HCEC 1CT (cell line): ENCODE data around the gene PRSS58.

Experiments
- DNase-seq: peaks from one replicate; pipeline ENCODE4 v3.0.0-alpha.2; 2017

Gene PRSS58

GRCh38 chr7:142257958-142258357, at the start of gene PRSS58:
TSS of gene PRSS58 (minus strand) at chr7:142258058. CDS start at chr7:142257707, 351 bp downstream.
- no peak for DNase-seq

DNA sequence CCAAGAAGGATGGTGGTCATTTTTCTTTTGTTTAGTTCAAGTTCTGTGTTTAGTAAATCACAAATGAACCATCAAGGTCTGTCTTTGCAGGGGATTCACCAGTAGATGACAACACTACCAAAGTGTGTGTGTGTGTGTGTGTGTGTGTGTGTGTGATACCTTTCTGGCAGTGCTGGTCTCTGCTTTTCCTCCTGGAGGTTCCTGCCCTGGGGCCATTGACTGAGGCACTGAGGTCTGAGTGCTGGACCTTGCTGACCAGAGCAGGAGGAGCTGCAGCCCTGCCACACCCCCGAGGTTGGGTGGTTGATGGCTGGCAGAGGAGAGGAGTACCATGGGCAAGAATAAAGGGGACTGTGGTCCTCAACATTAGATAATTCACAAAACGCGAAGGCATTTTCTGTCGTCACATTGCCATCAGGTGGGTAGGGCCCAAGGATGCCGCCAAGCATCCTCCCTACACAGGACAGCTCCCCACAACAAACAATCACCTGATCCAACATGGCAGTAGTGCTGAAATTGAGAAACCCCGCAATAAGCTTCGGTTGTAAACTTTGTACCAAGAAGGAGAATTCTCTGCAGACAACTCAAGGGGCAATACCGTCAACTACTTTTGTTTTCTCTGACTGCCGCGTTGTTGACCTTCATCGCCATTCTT, 49.5 kb upstream of the PRSS58 start:
- DNase-seq = no peak

DNA sequence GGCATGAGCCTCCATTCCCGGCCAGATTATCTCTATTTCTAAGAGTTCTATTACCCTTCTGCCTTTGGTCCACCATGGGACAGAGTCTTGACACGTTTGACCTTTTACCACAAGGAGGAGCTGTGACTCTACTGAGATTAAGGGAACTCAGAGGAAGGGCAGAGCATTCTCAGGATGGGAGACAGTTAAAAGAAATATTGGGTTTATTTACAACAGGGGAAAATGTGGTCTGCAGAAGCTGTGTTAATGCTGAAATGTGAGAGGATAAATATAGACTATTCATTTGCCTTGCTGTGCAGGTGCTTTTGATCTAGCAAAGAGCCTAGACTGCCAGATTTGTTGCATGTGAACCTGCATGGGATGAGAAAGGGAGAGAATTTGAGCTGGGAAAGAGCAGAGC, 45.8 kb upstream of the PRSS58 start:
- no peak for DNase-seq

DNA sequence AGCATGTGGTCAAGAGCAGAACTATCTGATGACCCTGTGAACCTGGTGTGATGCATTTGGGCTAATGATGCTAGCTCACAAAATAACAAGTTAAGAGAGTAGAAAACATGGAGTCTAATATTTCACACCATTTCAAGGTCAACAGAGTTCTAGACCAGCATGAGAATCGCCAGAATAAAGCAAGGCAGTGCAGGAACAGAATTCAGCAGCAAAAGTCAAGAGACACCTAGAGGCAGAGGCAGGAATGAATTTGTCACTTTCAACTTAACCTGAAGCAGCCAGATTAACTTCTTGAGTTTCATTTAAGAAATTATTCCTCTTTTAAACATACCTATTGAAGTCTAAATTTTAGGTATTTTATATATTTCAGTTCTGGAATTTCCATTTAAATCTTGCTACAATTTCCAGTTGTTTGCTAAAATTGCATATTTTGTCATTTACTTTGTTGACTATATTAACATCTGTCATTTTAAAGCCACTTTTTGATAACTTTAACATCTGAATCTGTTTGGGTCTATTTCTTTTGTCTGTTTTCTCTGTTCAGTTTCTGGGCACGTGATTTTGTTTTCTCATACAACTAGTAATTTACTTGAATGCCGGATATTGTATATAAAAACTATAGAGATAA, 44.2 kb upstream of the PRSS58 start:
- DNase-seq = peak; percentile 24

DNA sequence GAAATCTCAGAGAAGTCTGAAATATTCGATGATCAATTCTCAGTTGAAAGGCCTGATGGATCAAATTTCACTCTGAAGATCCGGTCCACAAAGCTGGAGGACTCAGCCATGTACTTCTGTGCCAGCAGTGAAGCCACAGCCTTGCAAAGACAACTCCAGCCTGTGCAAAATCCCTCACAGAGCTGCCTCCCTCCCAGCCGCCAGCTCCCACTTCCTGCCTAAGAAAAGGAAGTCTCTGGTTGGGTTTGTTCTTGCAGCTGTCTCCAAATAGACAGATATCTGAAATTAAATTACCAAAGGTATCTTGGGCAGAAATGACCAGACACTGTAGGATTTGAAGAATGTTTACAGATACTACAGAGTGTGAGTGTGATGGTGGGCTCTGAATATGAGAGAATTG, 43.4 kb upstream of the PRSS58 start:
- DNase-seq = no peak

GRCh38 chr7:142300689-142301088, 42.8 kb upstream of the PRSS58 start:
- DNase-seq = no peak

DNA sequence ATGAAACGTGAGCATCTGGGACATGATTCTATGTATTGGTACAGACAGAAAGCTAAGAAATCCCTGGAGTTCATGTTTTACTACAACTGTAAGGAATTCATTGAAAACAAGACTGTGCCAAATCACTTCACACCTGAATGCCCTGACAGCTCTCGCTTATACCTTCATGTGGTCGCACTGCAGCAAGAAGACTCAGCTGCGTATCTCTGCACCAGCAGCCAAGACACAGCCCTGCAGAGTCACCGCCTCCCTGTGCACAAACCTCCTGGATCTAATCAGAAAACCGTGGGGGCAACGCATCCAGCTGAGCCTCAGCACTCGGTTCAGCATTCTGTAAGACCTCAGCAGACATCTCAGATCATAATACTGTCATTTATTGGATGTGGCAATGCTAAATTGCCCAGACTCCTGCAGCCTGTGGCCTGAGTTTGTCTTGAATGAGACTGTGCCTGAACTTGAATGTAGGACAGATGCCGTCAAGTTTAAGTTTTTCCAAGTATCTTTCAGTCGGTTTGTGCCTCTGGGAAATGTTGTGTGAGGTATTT, 41.5 kb upstream of the PRSS58 start:
- no peak for DNase-seq

DNA sequence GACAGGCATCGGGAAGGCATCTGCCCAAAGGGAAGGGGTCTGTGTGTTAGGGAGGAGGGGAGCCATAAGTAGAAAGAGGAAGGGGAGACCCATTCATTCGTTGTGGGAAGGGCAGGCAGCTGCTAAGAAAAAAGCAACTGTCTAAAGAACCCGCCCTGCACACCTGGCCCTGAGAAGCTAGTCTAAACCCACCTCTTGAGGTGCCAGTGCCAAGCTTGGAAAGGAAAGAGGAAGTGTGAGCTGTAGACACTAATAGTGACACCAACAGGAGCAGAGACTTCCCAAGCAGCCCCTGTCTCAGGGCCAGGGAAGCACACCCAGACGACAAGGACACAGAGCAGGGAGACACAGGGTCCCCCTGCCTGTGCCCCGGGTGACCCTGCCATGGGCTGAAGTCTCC, 40.8 kb upstream of the PRSS58 start:
- DNase-seq = no peak

- no peak for DNase-seq
Observed at GRCh38 chr7:142298009-142298408, 40.2 kb upstream of the PRSS58 start.

DNA sequence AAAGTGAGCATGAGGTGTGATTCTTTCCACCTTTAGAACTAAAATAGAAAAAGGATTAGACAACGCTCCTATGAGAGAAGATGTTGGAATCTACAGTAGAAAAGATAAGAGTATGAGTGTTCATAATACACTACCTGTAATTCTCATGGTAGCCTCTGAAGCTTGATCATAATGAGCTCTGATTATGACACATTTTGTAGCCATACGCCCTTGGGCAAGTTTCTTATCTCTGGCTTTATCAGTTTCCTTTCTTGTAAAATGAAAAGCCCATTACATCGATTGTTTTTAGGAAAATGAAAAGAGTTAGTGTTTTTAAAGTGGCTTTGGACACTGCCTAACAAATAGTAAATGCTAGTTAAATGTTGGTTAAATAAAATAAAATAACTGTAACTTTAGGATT, 22.4 kb upstream of the PRSS58 start:
- DNase-seq = no peak

- DNase-seq = no peak
Observed at GRCh38 chr7:142279601-142280000, 21.7 kb upstream of the PRSS58 start.

- DNase-seq = no peak
Observed at GRCh38 chr7:142275028-142275427, 17.2 kb upstream of the PRSS58 start.

DNA sequence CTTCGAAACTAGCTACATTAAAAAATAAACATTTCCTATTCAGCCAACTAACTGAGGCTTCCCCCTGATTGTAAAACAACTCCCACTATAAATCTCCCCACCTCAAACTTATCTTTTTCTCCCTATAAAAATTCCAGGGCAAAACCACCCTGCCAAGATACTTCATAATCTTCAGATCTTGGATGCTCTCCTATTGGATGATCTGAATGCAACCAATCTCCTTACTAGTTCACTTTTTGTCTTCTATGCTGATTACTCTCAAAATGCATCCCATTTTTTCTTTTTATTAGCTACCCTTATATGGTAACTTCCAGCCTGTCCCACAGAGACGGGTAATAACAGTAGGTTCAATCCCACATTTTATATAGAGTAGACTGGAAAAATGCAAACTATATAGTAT, 15.0 kb upstream of the PRSS58 start:
- DNase-seq = no peak

GRCh38 chr7:142263598-142264380, 5.9 kb upstream of the PRSS58 start:
- DNase-seq = peak; percentile 60

- DNase-seq = no peak
Observed at GRCh38 chr7:142250705-142251104, 7.2 kb downstream of the PRSS58 start.

DNA sequence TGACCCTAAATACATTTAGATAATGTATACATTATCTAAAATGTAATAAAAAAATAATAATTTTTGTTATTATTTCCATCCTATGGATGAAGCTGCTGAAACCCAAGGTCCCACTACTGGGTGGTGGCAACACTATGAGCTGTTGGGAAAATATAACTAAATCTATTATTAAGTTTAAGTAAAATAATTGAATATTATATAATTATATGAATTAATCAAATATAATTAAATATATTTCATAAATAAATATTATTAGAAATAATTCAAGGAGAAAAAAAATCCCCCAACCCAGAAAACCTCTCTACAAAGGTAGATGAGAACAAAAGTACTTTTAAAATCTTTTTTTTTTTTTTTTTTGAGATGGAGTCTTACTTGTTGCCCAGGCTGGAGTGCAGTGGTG, 7.9 kb downstream of the PRSS58 start:
- no peak for DNase-seq

DNA sequence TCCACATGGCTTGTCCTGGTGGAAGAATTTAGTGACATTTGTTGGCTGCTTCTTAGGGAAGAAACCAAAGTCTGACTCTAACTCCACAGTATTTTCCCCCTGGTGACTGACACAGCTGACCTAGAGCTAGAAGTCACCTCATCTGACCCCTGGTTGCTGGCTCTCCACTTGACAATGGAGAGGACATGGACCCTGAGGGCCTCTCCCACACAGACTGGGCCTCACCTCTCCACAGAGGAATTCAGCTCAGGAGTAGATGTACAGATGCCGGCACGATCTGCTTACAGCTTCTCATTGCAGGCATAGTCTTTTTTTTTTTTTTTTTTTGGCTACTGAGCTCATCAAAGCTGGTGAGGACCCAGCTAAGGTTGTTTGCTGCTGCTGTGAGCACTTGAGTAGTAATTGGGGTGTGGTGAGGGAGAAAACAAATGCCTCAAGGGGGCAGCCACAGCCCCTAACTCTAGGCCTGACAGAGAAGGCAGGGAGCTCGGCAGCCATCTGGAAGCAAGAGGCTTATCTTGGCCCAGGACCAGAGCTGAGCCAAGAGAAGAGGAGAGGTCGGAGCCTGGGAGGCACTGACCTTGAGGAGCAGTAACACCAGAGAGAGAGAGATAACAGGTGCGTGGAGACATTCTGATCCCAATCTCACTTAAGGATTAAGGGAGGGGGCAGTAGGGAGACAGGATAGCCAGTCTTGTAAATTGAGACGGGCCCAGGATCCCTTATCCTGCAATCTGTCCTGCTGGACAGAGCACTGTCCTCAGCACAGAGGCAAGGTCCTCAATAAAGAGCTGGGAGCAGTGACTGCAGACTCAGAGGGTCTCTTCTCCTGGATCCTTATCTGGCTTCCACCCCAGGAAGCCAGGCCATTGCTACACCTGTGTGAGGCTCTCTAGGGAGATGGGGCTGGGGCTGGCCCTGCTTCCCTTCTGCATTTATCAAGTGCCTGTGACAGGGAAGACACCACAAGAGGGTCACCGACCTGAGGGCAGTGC, 9.4 kb downstream of the PRSS58 start:
- no peak for DNase-seq

- DNase-seq = no peak
Observed at GRCh38 chr7:142243823-142244222, 14.0 kb downstream of the PRSS58 start.

DNA sequence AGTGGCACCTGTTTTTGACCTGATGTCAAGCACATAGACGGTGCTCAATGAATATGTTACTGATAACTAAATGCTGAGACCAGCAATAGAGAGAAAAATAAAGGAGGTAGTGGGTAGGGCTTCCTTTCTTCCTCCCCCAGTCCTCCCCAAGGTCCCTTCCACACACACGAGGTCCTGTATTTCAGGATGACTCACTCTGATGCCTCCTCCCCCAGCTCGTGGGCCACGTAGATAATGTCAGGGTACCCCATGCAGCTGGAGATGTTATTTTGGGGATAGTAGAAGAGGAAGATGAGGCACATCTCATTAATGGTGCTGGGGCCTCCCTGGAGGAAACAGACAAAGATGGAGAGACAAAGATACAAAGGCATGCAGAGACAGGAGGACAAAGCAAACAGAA, 17.3 kb downstream of the PRSS58 start:
- DNase-seq = no peak

DNA sequence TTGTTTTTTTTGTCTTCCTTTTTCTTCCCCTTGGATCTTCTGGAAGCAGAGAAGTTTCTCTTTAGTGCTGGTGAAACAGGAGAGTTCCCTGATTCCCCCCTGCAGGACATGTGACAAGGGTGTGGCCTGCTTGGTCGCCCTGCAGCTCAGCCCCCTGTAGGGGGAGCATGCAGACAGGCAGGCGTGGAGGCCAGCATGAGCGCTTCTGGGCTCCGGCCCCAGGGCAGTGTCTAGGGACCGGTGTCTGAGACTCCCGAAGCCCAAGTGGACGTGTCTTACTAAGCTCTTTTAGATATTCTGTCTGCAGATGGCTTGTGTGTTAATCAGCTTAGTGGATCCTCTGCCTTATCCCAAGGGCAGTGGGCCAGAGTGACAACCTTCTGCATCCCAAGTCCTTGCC, 26.1 kb downstream of the PRSS58 start:
- no peak for DNase-seq

DNA sequence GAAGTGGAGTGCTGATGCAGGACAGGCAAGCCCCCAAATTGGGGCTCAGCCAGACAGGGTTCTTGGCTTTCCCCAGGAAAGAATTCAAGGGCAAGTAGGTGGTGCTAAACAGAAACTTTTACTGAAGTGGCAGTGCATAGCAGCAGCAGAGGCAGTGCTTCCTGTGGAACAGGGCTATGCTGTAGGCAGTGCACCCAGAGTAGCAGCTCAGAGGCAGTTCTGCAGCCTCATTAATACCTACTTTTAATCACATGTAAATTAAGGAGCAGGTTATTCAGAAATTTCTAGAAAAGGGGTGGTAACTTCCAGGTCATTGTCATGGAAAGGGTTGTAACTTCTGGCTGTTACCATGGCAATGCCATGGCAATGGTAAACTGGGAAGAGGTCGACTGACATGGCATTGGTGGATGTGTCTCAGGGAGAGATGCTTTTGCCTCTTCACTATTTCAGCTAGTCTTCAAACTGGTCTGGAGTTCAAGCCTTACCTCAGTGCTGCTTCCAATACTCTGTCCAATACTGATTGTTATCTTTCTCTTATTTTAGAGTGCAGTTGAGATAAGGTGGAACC, 29.2 kb downstream of the PRSS58 start:
- no peak for DNase-seq
